NT2/D1 (cell line): ENCODE data around the gene NMT2.

ENCODE experiments used
- SUZ12 ChIP-seq: IDR thresholded peaks from 2 replicates; pipeline ENCODE4 v1.6.1; 2011; ENCODE audit not compliant: insufficient read length, insufficient read depth; ENCODE audit errors: extremely low read depth
- YY1 ChIP-seq: IDR thresholded peaks from 2 replicates; pipeline ENCODE4 v1.6.1; 2011; ENCODE audit not compliant: insufficient read length, insufficient read depth
- ZNF274 ChIP-seq: IDR thresholded peaks from 2 replicates; pipeline ENCODE4 v1.6.1; 2011; ENCODE audit warnings: mild to moderate bottlenecking, low read depth, low read length

GRCh38 chr10:15113766-15114165 lies 54.7 kb downstream of the NMT2 start:
- TF ChIP-seq YY1 (no peak), ZNF274 (no peak), SUZ12 (no peak)
